Glomerular endothelial cell (primary cell): Measurements from ENCODE around the gene OR10Z1. TPM values are rescaled to one million over a fixed set of nuclear protein-coding genes. Genes with fewer than 3 reads are reported as not detected.

Experiments
- DNase-seq: peaks from one replicate; pipeline ENCODE4 v3.0.0-alpha.2; 2011; ENCODE audit warnings: low read depth, low spot score; ENCODE audit errors: extremely low read depth
- total RNA-seq: library from RNA; depleted of rRNA; stranded (reverse); fragments of >200 nt; gene quantifications from 2 replicates; pipeline ENCODE4 v1.2.3, GENCODE V29; 2015

The OR10Z1 gene, protein sequence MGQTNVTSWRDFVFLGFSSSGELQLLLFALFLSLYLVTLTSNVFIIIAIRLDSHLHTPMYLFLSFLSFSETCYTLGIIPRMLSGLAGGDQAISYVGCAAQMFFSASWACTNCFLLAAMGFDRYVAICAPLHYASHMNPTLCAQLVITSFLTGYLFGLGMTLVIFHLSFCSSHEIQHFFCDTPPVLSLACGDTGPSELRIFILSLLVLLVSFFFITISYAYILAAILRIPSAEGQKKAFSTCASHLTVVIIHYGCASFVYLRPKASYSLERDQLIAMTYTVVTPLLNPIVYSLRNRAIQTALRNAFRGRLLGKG
- total RNA-seq = not detected in 2 replicates

GRCh38 chr1:158604968-158605367 lies at the start of gene OR10Z1:
Gene OR10Z1 (plus strand): TSS chr1:158605268. CDS start chr1:158606439, 1,171 bp downstream.
- DNase-seq = no peak

DNA sequence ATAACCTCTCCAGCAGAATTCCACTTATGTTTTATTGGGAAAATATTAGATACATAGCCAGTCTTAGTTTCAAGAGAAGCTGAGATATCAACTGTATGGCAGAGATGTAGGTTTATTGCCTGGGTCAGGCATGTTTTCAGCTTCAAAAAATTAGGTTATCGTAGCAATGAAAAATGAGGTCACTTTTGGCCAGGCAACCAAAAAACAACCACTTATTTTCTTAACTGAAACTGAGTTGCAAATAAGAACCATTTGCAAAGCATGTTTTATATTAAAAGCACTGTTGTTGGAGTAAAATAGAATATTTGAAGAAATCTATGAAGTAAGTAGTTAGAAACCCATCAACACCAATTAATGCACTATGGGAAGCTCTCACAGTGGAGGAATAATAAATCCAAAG lies 45.4 kb upstream of the OR10Z1 start:
- DNase-seq = no peak

- DNase-seq = no peak
Measured at GRCh38 chr1:158563853-158564252, 41.2 kb upstream of the OR10Z1 start.

GRCh38 chr1:158564608-158565007 lies 40.5 kb upstream of the OR10Z1 start:
- DNase-seq = no peak

GRCh38 chr1:158570480-158570879 lies 34.6 kb upstream of the OR10Z1 start, which contains the start of gene OR6P1:
Gene OR6P1 (minus strand): TSS chr1:158570580. CDS start chr1:158563604, 6,976 bp downstream.
- DNase-seq = no peak

DNA sequence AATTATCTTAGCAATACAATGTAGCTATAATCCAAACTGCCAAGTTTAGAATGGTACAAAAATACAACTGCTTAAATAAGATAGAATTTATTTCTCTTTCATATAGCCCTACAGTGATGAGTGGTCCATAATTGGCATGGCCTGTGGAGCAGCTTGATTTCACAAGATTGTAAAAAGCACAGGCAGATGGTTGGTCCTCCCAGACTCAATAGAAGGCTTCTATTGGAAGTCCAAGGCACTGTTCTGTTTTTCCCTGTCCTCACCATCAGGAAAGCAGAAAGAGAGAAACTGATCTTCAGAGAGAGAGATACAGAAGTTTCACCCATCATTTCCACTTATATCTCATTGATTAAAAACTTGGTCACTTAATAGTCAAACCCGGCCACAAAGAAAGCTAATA lies 32.8 kb upstream of the OR10Z1 start:
- no peak for DNase-seq

- DNase-seq = no peak
Measured at GRCh38 chr1:158577561-158577960, 27.5 kb upstream of the OR10Z1 start.

DNA sequence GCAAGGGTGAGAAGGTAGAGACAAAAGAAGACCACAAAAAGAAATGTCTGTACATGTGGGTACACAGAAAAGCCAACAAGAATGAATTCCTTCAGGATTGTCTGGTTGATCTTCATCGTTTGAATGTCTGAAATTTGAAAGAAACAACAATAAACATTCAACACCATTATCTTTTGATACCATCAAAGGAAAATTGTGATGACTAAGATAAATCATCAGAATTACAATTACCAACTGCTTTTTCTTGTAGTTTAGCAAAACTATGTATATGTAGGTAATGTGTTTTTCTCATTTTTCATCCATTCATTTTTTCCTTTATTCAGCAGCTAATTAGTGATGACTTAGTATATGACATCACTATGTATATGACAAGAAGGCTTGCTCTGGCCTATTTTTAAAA lies 25.3 kb upstream of the OR10Z1 start, which contains the start of gene OR10X1:
Gene OR10X1 (minus strand): TSS at position 167 of the 400 bp plus-strand sequence. CDS start 0 bp downstream, at position 167.
- no peak for DNase-seq

DNA sequence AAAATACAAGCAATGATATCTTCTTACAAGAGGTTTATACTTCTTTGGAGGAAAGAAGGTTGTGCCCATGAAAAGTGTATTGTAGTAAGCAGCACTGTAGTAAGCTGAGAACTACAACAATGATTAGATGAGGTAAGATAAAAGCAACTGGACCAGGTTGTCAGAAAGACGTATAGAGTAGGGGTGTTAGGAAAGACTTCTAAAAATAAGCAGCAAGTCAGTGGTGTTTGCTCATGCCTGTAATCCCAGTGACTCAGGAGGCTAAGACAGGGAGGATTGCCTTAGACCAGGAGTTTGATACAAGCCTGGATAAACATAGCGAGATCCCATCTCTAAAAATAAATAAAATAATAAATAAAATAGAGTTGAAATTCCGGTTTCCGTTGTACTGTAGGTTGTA lies 21.1 kb upstream of the OR10Z1 start:
- no peak for DNase-seq

DNA sequence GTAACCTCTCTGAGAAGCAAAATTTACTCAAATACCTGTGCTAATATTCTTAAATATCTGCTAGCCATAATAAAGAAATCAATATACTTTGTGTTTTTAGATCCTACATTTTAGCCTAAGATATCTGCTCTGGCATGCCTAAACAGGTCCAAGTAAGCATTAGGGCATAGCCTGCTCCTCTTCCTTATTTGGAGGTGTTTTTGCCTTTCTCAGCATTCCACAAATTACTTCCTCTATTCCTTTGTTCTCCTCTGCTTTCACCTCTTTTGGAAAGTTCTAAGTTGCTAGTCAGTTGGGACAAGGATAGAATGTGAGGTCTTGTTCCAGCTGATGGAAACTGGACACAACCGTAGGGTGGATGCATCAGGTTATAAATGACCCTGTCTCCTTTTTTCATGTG lies 18.1 kb upstream of the OR10Z1 start:
- DNase-seq = no peak

DNA sequence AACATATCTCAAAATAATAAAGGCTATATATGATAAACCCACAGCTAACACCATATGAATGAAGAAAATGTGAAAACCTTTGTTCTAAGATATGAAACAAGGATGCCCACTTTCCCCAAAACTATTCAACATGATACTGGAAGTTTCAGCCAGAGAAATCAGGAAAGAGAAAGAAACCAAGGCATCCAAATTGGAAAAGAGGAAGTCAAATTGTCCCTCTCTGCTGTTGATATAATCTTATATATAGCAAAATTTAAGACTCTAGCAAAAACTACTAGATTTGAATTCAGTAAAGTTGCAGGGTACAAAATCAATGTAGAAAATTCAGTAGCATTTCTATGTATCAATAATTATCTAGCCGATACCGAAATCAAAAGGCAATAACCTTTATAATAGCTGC lies 4.3 kb upstream of the OR10Z1 start:
- DNase-seq = no peak

- no peak for DNase-seq
Measured at GRCh38 chr1:158607296-158607695, 2.2 kb downstream of the OR10Z1 start.

DNA sequence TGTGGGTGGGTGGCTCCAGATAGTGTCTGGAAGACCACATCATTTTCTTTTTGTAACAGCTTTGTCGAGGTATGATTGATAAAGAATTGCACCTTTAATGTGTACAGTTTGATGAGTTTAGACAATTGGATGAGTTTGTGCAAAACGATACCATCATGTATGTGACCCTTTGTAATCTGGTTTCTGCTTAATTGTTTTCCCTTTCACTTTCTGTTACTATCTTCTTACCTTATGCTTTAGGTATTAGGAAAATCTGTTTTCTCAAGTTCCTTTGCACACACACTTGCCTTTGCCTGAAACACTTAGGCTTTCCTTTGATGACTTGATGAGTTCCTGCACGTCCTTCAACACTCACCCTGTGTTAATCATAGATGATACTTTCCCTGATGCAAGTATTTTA lies 6.8 kb downstream of the OR10Z1 start:
- no peak for DNase-seq

DNA sequence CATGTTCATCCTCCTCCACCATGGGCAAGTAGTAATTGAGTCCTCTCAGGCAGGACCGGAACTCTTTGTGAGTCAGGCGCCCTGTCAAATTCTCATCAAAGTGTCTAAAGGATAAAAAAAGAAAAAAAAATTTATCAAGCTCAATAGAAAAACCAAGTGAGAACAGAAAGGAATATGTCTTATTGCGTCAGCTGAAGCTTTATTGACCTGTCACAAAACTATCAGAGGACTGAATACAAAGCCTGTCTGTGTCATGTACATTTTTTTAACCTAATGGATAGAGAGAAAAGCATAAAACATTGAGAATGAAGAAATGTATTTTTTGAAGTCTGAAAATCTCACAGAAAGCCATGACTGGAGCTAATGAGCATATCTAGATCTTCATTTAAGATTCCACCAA lies 8.7 kb downstream of the OR10Z1 start:
- DNase-seq = no peak

GRCh38 chr1:158638146-158638545 lies 33.1 kb downstream of the OR10Z1 start:
- no peak for DNase-seq

GRCh38 chr1:158638904-158639303 lies 33.8 kb downstream of the OR10Z1 start:
- DNase-seq = no peak

DNA sequence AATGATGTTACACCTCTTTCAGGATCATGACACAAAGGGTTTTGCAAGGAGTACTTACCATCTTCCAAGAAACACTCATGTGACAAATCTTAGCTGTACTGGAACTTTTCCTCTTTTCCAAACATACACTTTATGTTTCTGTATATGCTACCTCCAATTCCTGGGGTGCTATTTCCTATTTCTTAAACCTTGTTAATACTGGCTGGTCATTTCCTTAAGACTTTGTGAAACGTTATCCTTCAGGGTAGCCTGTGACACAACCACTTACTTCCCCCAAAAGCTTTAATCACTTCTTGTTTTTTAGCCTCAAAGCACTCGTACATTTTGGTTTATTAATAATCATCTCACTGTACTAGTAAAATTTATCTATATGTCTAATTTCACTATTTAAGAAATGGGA lies 39.4 kb downstream of the OR10Z1 start:
- DNase-seq = no peak

DNA sequence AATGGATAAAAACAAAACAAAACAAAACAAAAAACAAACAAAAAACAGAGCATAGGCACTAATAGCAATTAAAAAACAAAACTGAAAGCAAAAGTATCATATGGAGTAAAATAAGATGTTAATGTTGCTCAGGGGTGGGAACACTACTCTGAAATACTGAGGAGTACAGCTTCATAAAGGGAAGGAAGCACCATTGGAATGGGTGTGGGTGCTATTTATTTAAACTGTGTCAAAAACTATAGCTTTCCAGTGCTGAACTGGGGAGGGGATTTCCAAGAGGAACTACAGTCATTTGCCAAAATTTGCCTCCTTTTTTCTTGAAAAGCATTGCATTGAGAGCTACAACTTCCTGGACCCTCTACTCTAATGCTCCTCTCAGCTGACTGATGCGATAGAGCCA lies 41.4 kb downstream of the OR10Z1 start:
- no peak for DNase-seq

- DNase-seq = no peak
Measured at GRCh38 chr1:158649052-158649451, 44.0 kb downstream of the OR10Z1 start.

DNA sequence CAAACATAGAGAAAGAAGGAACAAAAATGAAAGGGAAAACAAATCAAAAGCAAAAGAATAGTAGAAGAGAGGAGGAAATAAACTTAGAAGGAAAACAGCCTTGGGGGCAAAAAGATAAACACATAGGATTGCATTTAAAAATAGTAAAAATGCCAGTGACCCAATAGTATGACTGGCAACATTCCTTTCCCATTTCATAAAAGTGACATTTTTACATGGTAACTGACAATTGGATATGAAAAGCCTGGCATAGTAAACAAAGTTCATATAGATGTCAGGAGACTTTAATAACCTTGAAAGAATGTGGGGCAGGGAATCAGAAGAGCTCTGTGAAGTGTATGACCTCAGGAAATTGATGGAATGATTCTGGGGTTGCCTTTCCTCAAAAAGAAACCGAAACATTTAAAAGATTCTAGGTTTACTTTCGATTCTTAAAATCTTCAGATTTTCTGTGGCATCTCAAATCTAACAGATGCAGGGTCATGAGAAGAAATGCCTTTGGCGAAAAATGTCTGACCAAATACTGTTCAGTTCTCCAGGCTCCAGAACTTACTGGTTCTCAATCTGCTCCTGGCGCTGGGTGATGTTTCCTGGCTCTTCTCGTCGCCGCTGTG lies 47.8 kb downstream of the OR10Z1 start:
- DNase-seq = no peak

DNA sequence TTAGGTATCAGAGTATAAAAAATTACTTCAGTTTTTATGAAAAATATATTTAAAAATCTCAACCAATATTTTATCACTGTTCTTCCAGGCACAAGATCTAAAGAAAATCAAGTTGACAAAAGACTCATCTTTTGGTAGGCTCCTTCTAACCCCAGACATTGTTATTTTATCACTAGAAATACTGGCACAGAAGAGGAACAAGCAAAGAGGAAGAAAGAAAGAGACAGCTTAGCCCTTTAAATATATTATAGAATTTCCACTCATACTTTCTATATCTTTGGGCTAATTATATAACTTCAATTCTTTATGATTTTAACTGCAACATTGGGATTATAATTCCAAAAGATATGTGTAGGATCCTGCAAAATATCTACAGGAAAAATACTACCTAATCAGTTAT lies 49.0 kb downstream of the OR10Z1 start:
- DNase-seq = no peak

DNA sequence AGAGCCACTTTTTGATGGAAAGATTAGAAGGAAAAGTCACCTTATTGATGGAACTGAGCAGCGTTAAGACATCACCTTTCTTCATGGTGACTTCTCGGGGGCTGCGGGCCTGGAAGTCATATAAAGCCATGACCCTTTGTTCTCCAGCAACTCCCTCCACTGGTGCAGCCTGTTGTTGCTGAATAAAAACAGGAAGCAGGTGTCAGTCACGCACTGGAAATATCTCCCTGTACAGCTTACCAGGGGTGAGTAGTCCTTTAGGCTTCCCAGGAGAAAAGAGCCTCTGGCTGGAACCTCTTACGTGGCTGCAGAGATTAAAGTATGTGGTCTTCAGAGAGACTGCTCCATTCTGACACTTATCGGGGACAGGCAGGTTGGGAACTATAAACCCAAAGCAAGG lies 49.5 kb downstream of the OR10Z1 start:
- no peak for DNase-seq
